ENCODE measurements around the gene GGACT.

DNA sequence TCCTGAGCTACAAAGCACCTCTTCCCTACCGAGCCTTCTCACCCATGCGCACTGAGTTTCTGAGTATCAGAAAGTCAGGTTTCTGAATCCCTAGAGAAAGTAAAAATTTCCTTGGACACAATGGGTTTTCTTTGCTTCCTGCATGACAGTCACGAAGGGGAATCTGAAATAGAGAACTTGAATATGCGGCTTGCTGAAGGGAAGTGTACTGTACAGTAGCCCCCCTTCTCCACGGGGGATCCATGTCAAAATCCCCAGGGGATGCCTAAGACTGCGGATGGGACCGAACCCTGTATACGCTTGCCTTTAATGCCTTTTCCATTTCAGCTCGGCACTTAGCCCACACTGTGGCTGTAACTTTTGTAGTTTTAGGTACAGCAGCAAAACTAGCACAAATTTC lies 107.9 kb downstream of the GGACT start:
- TF ChIP-seq GATA2 (IDR thresholded peaks at IDR 0.05; ENCODE audit: low read depth, low read length) (no peak), GATA3 (IDR thresholded peaks at IDR 0.05; ENCODE audit: low read depth, low read length) (no peak)
